Endodermal cell (in vitro differentiated cells): Measurements from ENCODE around the gene DNLZ. TPM values are rescaled to one million over a fixed set of nuclear protein-coding genes. Genes with fewer than 3 reads are reported as not detected.

Experiments
- DNase-seq: peaks from one replicate; pipeline ENCODE4 v3.0.0-alpha.2; 2017
- H3K27ac ChIP-seq: 2 replicates; pipeline ENCODE4 v1.5.1; 2013; ENCODE audit warnings: mild to moderate bottlenecking, low read depth, low read length, moderate library complexity
- H3K27me3 ChIP-seq: 2 replicates; pipeline ENCODE4 v1.6.1; 2013; ENCODE audit warnings: mild to moderate bottlenecking, low read length, moderate library complexity; ENCODE audit not compliant: insufficient read depth, control insufficient read depth, poor library complexity, severe bottlenecking
- H3K36me3 ChIP-seq: 2 replicates; pipeline ENCODE4 v1.7.0; 2013; ENCODE audit warnings: mild to moderate bottlenecking, low read length, moderate library complexity; ENCODE audit not compliant: control insufficient read depth, insufficient read depth
- H3K4me1 ChIP-seq: one replicate; pipeline ENCODE4 v1.7.0; 2013; ENCODE audit warnings: low read length; ENCODE audit not compliant: control insufficient read depth, insufficient read depth
- H3K4me3 ChIP-seq: 2 replicates; pipeline ENCODE4 v1.5.1; 2013; ENCODE audit warnings: mild to moderate bottlenecking, low read length, moderate library complexity
- H3K9ac ChIP-seq: 2 replicates; pipeline ENCODE4 v1.6.1; 2013; ENCODE audit warnings: mild to moderate bottlenecking, low read length, moderate library complexity; ENCODE audit not compliant: poor library complexity, severe bottlenecking; ENCODE audit errors: extremely low read depth
- H3K9me3 ChIP-seq: 2 replicates; pipeline ENCODE4 v1.6.1; 2013; ENCODE audit warnings: mild to moderate bottlenecking, low read length, moderate library complexity; ENCODE audit not compliant: control insufficient read depth
- H3K27ac Mint-ChIP-seq: 2 replicates; pipeline ENCODE4 v1.8.0; 2020; ENCODE audit warnings: mixed read lengths
- H3K27me3 Mint-ChIP-seq: 2 replicates; pipeline ENCODE4 v1.8.0; 2021; ENCODE audit warnings: mild to moderate bottlenecking, mixed read lengths; ENCODE audit not compliant: insufficient read depth
- H3K36me3 Mint-ChIP-seq: 2 replicates; pipeline ENCODE4 v1.8.0; 2020; ENCODE audit warnings: low read depth, mixed read lengths
- H3K4me1 Mint-ChIP-seq: 2 replicates; pipeline ENCODE4 v1.8.0; 2020; ENCODE audit warnings: mixed read lengths
- H3K4me3 Mint-ChIP-seq: 2 replicates; pipeline ENCODE4 v1.8.0; 2020; ENCODE audit warnings: mild to moderate bottlenecking, moderate library complexity, mixed read lengths
- H3K9me3 Mint-ChIP-seq: 2 replicates; pipeline ENCODE4 v1.8.0; 2020; ENCODE audit warnings: mild to moderate bottlenecking, mixed read lengths
- CTCF ChIP-seq: fragments of 200-600 bp; sonication (generic); conservative IDR thresholded peaks from 2 replicates; pipeline ENCODE4 v1.5.0; 2021; ENCODE audit warnings: antibody characterized with exemption, mild to moderate bottlenecking
- WGBS, 2 experiments: methylation state at CpG; one replicate each; pipeline versions ENCODE4 v1.1.5 to v1.1.7; 2013; ENCODE audit warnings: missing lambda C conversion rate in 2 of 2, mixed read lengths in 1 of 2; ENCODE audit not compliant: insufficient coverage in 1 of 2, insufficient read length in 1 of 2; 5-methylcytosine and 5-hydroxymethylcytosine counted together
- total RNA-seq, 2 donors: library from RNA; stranded (reverse); fragmentation: NEBNext Ultra II Directional in 1 of 2; extraction: Animal tissue kit (Norgen Biotek cat#: 25700) in 1 of 2; gene quantifications; 2 replicates in 1 of 2; 3 replicates in 1 of 2; pipeline ENCODE4 v1.2.1, GENCODE V29; 2021

Gene DNLZ
- total RNA-seq, 2 donors from 2014 or later, result 12.6 to 20.1 TPM

DNA sequence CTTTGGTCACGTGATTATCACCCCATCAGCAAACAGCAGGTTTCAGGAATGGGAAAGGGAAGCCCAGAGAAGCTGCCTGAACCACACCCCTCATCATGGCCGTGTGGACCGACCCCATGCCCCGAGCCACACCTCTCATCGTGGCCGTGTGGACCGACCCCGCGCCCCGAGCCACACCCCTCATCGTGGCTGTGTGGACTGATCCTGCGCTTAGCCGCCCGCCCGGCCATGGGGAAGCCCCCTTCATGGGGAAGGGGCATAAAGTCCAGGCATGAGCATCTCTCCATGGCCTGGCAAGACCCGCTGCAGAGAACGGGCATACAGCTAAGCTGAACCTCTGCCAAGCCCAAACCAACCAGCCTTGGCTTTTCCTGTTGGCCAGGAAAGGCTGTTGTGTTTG lies 30.0 kb upstream of the DNLZ start:
- Histone ChIP-seq H3K27me3 (no peaks in the 10 kb centered on the region), H3K27ac (no peak overlapping the region), H3K9ac (no peak overlapping the region), H3K4me3 (no peak overlapping the region), H3K36me3 (peaks cover 89% of the 10 kb centered on the region), H3K4me1 (peaks cover 3% of the 10 kb centered on the region), H3K9me3 (no peaks in the 10 kb centered on the region)
- no peak for TF ChIP-seq CTCF
- Mint-ChIP-seq H3K36me3 (peaks cover 57% of the 10 kb centered on the region), H3K27ac (no peak overlapping the region), H3K4me1 (no peaks in the 10 kb centered on the region), H3K4me3 (no peak overlapping the region), H3K9me3 (no peaks in the 10 kb centered on the region), H3K27me3 (no peaks in the 10 kb centered on the region)
- 95 to 98% methylated on average over 9 to 17 of the region's 17 CpGs for WGBS, 2 experiments
- no peak for DNase-seq

GRCh38 chr9:136392538-136393449 lies 29.2 kb upstream of the DNLZ start:
- Histone ChIP-seq H3K36me3 (peaks cover 88% of the 10 kb centered on the region), H3K27me3 (no peaks in the 10 kb centered on the region), H3K4me3 (no peak overlapping the region), H3K27ac (no peak overlapping the region), H3K4me1 (no peaks in the 10 kb centered on the region), H3K9ac (no peak overlapping the region), H3K9me3 (no peaks in the 10 kb centered on the region)
- Mint-ChIP-seq H3K9me3 (no peaks in the 10 kb centered on the region), H3K4me3 (no peak overlapping the region), H3K36me3 (peaks cover 61% of the 10 kb centered on the region), H3K27ac (no peak overlapping the region), H3K27me3 (no peaks in the 10 kb centered on the region), H3K4me1 (no peaks in the 10 kb centered on the region)
- 90 to 98% methylated on average over 11 to 21 of the region's 21 CpGs for WGBS, 2 experiments
- no peak for DNase-seq
- TF ChIP-seq CTCF, result no peak

DNA sequence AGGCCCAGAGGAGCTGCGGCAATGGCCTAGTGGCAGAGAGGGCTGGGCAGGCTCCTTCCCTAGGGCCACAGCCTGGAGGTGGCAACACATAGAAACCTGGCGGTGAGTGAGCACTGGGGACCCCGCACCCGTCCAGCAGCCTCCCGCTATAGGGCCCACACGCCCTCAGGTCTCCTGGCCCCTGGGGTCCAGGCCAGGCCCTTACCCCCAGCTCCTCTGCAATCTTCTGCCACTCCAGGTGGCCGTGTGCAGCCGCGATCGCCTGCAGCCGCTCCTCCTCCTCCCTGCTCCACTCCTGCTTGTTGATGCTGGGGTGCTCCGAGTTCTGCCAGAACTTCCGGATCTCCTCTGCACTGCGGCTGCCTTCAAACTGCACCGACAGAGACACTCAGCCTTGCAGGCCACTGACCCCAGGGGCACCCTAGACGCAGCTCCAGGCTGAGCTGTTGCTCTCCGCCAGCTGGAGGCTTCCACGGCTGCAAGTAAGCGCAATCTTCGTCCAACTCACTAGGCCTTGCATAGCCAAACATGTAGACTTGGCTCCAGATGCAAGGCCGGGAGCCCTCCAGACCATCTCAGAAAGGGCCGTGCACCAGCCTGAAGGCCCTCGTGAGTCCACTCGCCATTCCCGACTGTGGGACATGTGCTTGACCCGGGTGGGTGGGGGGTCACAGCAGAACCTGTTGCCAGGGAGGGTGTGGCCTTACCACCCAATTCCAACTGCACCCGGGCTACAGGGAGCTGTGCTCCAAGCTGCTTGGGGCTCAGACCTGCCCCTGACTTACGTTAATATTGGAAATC lies 28.4 kb upstream of the DNLZ start:
- Histone ChIP-seq H3K27me3 (no peaks in the 10 kb centered on the region), H3K36me3 (peaks cover 91% of the 10 kb centered on the region), H3K27ac (no peak overlapping the region), H3K9me3 (no peaks in the 10 kb centered on the region), H3K4me3 (no peak overlapping the region), H3K9ac (no peak overlapping the region), H3K4me1 (no peaks in the 10 kb centered on the region)
- no peak for TF ChIP-seq CTCF
- no peak for DNase-seq
- no peaks in the 10 kb centered on the region for H3K27me3 Mint-ChIP-seq
- WGBS, 2 experiments, result 95 to 96% methylated on average over 24 to 28 of the region's 28 CpGs
- no peak overlapping the region for H3K27ac Mint-ChIP-seq
- H3K4me3 Mint-ChIP-seq, result no peak overlapping the region
- H3K9me3 Mint-ChIP-seq, result no peaks in the 10 kb centered on the region
- H3K4me1 Mint-ChIP-seq, result no peaks in the 10 kb centered on the region
- H3K36me3 Mint-ChIP-seq, result peaks cover 65% of the 10 kb centered on the region
